GM04503 (cell line): Measurements from ENCODE around the gene DENND2A.

ENCODE experiments used
- DNase-seq: peaks from one replicate; pipeline ENCODE4 v3.0.0-alpha.2; 2012; ENCODE audit warnings: low read depth

The DENND2A gene

GRCh38 chr7:140619176-140619575 lies 21.4 kb downstream of the DENND2A start:
- no peak for DNase-seq

GRCh38 chr7:140618306-140618705 lies 22.3 kb downstream of the DENND2A start:
- DNase-seq, result no peak

- DNase-seq, result no peak
Measured at GRCh38 chr7:140617081-140617480, 23.5 kb downstream of the DENND2A start.

GRCh38 chr7:140616328-140616727 lies 24.3 kb downstream of the DENND2A start:
- no peak for DNase-seq

- no peak for DNase-seq
Measured at GRCh38 chr7:140611641-140612040, 29.0 kb downstream of the DENND2A start.

- DNase-seq, result no peak
Measured at GRCh38 chr7:140610204-140611165, 30.1 kb downstream of the DENND2A start.

GRCh38 chr7:140609646-140610045 lies 31.0 kb downstream of the DENND2A start:
- DNase-seq, result no peak

GRCh38 chr7:140607441-140607989 lies 33.1 kb downstream of the DENND2A start:
- no peak for DNase-seq

- DNase-seq, result peak; percentile 42
Measured at GRCh38 chr7:140605337-140605736, 35.3 kb downstream of the DENND2A start.

- DNase-seq, result peak; percentile 94
Measured at GRCh38 chr7:140604760-140605159, 35.9 kb downstream of the DENND2A start.

- no peak for DNase-seq
Measured at GRCh38 chr7:140604076-140604475, 36.5 kb downstream of the DENND2A start.

GRCh38 chr7:140601566-140602174 lies 38.9 kb downstream of the DENND2A start:
- no peak for DNase-seq

GRCh38 chr7:140600341-140600740 lies 40.3 kb downstream of the DENND2A start:
- DNase-seq, result no peak

GRCh38 chr7:140597428-140597949 lies 43.1 kb downstream of the DENND2A start:
- DNase-seq, result no peak

- DNase-seq, result no peak
Measured at GRCh38 chr7:140596519-140597427, 43.8 kb downstream of the DENND2A start.

GRCh38 chr7:140595468-140596092 lies 45.0 kb downstream of the DENND2A start:
- no peak for DNase-seq

- DNase-seq, result no peak
Measured at GRCh38 chr7:140594131-140594691, 46.4 kb downstream of the DENND2A start.

GRCh38 chr7:140593672-140593982 lies 47.0 kb downstream of the DENND2A start:
- no peak for DNase-seq

- no peak for DNase-seq
Measured at GRCh38 chr7:140592964-140593671, 47.5 kb downstream of the DENND2A start.

GRCh38 chr7:140591180-140591902 lies 49.3 kb downstream of the DENND2A start:
- DNase-seq, result no peak
